MM.1S (cell line): ENCODE measurements around the gene MRPL52.
A peak's percentile ranks its signal among the peaks of the same experiment; 100 is the strongest.

Source experiments
- CTCF ChIP-seq: fragments of 300-600 bp; sonication (generic); IDR thresholded peaks from 2 replicates; pipeline ENCODE4 v1.5.1; 2016; ENCODE audit warnings: antibody characterized with exemption, low read length, mixed read lengths
- EZH2 ChIP-seq: fragments of 300-600 bp; sonication (generic); optimal IDR thresholded peaks from 2 replicates; pipeline ENCODE3; 2017; ENCODE audit warnings: low read depth, mild to moderate bottlenecking, antibody characterized with exemption, low read length, mixed read lengths
- EZH2phosphoT487 ChIP-seq: fragments of 300-600 bp; sonication (generic); IDR thresholded peaks from 2 replicates; pipeline ENCODE4 v1.6.1; 2018; ENCODE audit warnings: antibody characterized with exemption, low read length

- TF ChIP-seq CTCF (peak; percentile 73), EZH2 (no peak), EZH2phosphoT487 (no peak)
Measured at GRCh38 chr14:22872033-22872832, 42.5 kb downstream of the MRPL52 start.
